ENCODE measurements around the gene BCL2.

The BCL2 gene

DNA sequence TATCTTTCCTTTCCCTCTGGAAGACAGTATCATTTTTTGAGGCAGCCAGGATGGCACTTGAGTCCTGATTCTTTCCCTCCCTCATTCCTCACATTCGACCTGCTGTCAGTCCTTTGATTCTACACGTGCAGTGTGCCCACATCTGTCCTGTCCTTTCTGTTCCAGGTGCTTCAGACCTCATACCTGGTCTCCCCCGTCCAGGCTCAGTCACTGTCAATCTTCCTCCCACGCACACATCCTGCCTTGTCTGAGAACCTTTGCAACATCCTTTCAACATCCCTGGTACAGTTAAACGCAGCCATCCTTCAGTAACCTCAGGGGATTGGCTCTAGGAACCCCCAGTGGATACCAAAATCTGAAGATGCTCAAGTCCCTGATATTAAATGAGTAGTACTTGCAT lies 10.1 kb downstream of the BCL2 start:
- no peak for DNase-seq (ENCODE audit: low read depth)

- no peak for DNase-seq (ENCODE audit: low read depth)
Measured at GRCh38 chr18:63307551-63308200, 11.9 kb downstream of the BCL2 start.

GRCh38 chr18:63306819-63307550 lies 12.6 kb downstream of the BCL2 start:
- DNase-seq (ENCODE audit: low read depth) = no peak

- no peak for DNase-seq (ENCODE audit: low read depth)
Measured at GRCh38 chr18:63306249-63306648, 13.3 kb downstream of the BCL2 start.

DNA sequence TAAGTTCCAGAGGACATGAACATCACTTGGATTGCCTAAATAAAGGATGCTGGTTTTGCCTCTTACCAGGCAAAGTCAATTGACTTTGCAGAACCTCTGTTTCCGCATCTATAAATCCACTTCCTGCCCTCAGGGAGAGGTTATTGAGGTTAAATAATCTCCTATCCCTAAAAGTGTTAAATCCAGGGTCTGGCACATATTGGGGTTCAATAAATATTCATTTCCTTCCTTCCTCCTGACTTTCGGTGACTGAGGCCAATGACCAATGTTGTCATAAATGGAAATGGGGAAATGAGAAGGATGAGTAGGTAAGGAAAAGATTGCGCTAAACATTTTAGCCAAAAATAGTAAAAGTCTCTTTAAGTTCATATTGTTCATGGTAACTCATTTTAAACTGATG lies 16.0 kb downstream of the BCL2 start:
- DNase-seq (ENCODE audit: low read depth) = no peak

DNA sequence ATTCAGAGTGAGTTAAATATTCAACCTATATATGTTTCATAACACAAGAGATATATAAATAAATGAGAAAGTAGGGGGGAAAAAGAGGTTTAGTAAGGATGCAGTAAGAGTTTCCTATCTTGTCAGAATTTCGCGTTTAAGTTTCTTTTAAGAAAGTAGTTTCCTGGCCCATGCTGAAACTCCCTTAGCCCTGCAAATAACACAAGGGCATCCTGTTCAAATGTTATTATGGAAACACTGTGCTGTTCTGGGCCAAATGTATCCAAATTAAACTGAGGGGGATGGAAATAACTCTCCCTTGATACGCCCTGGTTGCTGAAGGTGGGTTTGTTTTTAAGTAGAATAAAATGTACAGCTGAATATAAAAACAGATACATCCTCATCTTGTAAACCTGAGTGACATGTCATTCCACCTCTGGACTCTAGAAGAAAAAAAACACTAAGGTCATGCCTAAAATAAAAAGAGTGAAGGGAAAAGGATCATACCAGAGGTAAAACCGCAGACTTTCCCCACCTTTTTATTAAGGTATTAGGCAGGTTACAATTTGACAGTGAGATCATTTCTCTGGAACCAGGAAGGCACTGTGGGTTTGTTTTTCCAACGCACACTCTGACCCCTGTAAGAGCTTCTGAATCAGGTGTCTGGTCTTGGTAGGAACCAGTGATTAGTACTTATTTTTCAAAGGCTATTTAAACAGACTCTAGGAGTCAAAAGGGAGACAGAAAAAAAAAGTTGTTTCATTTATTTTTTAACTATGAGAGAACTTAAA lies 16.7 kb downstream of the BCL2 start:
- no peak for DNase-seq (ENCODE audit: low read depth)

DNA sequence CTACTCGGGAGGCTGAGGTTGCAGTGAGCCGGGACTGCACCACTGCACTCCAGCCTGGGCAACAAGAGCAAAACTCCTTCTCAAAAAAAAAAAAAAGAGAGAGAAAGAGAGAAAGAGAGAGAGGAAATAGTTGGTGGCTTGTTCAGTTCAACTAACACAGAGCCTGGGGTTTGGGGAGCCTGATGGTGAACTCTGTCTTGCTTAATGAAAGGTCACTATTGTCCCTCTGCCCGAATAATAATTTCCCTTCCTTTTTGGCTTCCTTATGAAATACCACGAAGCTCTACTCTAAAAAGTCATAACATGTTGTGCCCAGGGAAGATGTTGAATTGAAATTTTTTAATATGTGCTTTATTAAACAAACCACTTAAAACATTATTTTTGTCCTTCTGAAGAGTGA lies 17.3 kb downstream of the BCL2 start:
- no peak for DNase-seq (ENCODE audit: low read depth)

GRCh38 chr18:63301434-63301833 lies 18.1 kb downstream of the BCL2 start:
- DNase-seq (ENCODE audit: low read depth) = no peak

- DNase-seq (ENCODE audit: low read depth) = no peak
Measured at GRCh38 chr18:63299837-63300745, 19.5 kb downstream of the BCL2 start.

DNA sequence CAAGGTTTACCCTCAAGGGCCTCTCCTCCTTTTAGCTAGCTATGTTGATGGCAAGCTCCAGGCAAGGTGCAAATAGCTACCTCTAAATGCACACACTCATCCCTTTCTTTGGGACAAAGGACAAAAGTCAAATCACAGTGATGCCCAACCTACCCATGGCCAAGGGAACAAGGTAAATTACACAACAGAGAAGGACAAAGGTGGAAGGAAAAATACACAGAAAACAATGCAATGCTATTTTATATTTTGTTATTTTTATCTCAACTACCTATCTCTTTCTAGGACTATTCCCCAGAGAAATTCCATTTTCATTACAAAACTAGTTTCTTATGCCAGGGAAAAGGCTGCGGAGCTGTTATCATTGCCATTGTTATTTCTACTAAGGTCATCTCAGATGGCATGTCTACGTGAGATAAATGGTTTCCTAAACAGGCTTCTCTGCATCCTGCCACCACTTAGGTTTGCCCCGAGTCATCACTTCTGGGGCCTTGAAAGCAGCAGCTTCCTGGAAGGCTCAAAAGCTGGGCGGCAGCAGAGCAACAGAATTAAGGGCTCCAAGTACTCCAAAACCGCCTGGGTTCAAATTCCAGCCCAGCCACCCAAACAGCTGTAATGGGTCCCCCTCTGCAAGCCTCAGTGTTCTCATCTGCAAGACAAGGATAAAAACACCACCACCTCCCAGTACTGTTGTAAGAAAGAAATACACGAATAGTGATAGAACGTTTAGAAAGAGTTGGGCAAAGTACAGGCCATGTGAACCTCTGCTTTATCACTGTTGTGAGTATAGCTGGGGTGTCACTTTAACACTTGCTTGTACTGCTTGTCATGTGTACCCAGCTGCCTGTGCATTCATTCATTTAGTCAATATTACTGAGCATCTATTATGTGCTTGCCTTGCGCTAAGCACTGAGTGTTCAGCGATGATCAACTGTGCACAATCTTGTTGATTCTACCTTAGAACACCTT lies 20.9 kb downstream of the BCL2 start:
- no peak for DNase-seq (ENCODE audit: low read depth)

GRCh38 chr18:63297687-63298399 lies 21.7 kb downstream of the BCL2 start:
- DNase-seq (ENCODE audit: low read depth) = no peak

DNA sequence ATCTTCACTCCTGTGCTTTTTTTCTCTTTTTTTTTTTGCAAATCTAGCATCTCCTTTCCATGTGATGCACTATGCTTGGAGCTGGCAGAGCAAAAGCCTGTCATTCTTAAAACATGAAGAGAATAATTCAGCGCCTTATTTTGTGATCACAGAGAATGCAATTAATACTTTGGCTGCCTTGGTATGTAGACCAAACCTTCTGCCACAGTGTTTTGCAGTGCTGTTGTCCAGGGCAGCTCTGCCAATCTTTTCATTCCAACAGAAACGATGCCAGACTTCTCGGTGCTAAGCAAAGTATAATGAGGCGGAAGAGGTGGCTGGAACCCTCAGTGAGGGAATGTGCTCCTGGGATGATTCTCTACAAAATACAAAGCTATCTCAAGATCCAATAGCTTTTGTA lies 25.6 kb downstream of the BCL2 start:
- no peak for DNase-seq (ENCODE audit: low read depth)

- no peak for DNase-seq (ENCODE audit: low read depth)
Measured at GRCh38 chr18:63292831-63293683, 26.5 kb downstream of the BCL2 start.

GRCh38 chr18:63291278-63291677 lies 28.3 kb downstream of the BCL2 start:
- DNase-seq (ENCODE audit: low read depth) = no peak

DNA sequence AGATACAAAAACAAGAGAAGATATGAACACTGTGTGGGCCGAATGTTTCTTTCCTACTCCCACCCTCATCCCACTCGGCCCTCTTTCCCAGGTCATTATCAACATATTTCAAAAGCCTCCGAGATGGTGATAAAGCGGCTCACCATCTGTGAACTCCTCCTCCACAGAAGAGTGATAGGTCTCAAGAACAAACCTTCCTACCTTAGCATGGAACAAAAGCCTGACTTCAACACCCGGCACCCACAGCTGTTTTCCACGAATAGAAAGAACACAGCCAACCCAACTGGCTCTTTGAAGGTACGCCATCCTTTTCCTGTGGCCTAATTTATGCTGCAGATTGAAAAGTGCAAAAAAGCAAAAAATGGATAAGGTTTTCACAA lies 28.8 kb downstream of the BCL2 start:
- DNase-seq (ENCODE audit: low read depth) = no peak

- no peak for DNase-seq (ENCODE audit: low read depth)
Measured at GRCh38 chr18:63290166-63290820, 29.3 kb downstream of the BCL2 start.

DNA sequence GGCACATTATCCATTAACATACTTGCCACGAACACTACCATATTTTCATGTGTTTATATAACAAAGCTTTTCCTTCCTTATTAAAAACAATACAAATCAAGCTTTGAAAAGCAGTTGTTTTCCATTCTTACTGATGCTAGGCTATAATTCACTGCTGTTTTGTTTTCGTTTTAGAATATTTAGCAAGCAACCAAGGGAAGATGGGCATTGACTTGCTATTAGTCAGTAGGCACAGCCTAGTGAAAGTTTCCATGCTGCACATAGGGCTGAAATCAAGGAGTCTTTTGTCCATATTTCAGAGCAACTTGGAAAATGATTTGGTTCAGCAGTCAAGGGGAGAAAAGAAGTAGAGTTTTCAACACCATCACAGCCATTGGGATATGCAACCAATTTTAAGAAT lies 31.3 kb downstream of the BCL2 start:
- DNase-seq (ENCODE audit: low read depth) = no peak

DNA sequence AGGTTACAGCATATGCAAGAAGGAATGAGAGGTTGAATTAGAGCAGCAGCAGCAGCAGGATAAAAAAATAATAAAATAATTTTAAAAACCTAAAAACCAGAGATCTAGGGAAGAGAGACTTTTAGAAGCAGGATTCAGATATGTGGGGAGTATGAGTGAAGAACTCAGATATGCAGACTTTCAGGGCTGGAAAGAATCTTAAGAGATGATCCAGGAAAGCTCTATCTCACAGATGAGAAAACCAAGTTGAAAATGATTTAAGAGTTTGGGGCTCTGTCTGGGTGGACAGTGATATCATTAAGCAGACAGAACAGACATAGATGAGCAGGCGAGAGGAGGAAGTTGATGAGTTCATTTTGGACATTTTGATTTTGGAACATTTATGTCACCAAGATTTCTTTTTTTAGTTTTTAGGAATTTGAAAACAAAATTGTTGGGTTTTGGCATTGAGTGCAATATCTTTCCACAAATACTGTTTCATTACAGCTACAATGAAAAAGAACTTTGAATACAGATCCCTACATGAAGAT lies 31.8 kb downstream of the BCL2 start:
- no peak for DNase-seq (ENCODE audit: low read depth)

GRCh38 chr18:63286926-63287325 lies 32.6 kb downstream of the BCL2 start:
- DNase-seq (ENCODE audit: low read depth) = no peak
